Testis (tissue), 2 donors: ENCODE measurements around the gene LUC7L2.

Experiments used
- POLR2A ChIP-seq: fragments of 450-650 bp; IDR thresholded peaks from one replicate; pipeline ENCODE4 v1.6.1; 2017; ENCODE audit warnings: antibody characterized with exemption, mild to moderate bottlenecking, moderate library complexity
- TF ChIP-seq, protein P1 (sequence below), 3 experiments: fragments of 450-650 bp in 2 of 3; fragments of 200-600 bp in 1 of 3; sonication (generic) in 1 of 3; IDR thresholded peaks; one replicate each; pipeline ENCODE4 v1.5.1; 2016 to 2019; ENCODE audit warnings: antibody characterized with exemption in 3 of 3, mild to moderate bottlenecking in 2 of 3, moderate library complexity in 1 of 3

- TF ChIP-seq POLR2A: no peak
- TF ChIP-seq, protein P1, sequence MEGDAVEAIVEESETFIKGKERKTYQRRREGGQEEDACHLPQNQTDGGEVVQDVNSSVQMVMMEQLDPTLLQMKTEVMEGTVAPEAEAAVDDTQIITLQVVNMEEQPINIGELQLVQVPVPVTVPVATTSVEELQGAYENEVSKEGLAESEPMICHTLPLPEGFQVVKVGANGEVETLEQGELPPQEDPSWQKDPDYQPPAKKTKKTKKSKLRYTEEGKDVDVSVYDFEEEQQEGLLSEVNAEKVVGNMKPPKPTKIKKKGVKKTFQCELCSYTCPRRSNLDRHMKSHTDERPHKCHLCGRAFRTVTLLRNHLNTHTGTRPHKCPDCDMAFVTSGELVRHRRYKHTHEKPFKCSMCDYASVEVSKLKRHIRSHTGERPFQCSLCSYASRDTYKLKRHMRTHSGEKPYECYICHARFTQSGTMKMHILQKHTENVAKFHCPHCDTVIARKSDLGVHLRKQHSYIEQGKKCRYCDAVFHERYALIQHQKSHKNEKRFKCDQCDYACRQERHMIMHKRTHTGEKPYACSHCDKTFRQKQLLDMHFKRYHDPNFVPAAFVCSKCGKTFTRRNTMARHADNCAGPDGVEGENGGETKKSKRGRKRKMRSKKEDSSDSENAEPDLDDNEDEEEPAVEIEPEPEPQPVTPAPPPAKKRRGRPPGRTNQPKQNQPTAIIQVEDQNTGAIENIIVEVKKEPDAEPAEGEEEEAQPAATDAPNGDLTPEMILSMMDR (IDR thresholded peaks at IDR 0.05): no peak
These were observed 14.6 kb downstream of the LUC7L2 start for GRCh38 chr7:139374246-139374645.
